ENCODE measurements around the gene FCHSD2.
"Not testable (repeated sequence)": the region's sequence is repeated elsewhere in the genome, so short reads cannot be mapped to it uniquely, and the experiment has no call there.

The FCHSD2 gene

DNA sequence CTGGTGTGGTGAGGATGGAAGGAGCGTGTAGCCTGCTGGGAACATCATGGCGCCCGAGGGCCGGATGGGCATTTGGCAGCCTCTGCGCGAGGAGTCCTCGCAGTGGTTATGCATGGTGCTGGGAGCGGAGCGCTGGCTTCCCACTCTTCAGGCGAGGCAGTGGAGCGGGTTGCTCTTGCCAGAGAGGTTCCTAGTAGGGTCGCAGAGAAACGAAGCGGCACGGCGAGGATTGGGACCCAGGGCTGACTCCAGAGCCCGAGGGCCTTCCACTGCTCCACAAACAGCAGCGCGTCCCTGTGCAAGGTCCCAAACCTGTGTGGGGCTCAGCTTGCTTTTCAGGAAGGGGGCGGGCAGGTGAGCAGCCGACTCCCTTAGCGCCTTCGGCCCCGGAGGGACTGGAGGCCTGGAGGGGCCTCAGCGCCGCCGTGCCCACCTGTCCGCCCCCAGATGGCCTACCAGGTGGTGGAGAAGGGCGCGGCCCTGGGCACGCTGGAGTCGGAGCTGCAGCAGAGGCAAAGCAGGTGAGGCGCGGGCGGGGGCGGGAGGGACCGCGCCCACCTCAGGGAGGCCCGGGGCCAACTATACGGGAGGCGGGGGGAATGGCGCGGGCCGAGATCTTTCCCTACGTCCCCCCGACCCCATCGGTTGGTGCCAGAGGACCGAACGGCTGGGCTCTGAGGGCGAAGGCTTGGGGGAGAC is 320.7 kb downstream of the FCHSD2 start:
- DNase-seq (ENCODE audit: low read depth in 2 of 2) = no peak

DNA sequence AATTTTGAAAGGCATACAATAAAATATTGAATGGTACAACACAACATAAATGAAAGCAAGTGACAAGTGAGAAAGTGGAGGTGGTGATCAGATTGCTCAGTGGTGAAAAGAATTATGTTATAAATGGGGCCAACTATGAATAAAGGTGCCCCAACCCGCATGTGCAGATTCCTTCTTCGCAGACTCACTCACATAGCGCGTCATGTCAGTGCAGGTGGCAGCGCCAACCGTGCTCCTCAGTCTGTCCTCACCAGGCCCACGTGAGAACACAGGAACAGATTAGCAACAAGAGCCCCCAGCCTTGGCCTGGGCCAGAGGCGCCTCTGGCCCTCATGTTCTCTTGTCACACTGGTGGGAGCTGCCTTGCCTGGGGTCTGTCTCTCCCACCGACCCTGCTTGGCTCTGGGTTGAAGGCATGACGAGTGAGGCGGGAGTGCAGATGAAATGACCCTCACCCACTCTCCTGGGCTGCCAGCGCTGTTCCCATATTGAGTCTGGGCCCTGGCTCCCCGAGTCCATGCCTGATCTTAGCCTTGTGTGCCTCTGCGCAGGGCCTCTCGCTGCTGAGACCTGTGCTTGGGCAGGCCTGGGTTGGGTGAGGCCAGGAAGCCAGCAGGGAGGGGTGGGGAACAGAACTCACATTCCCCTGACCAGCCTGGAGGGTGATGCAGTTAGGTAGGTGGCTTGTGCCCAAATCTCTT is 321.5 kb downstream of the FCHSD2 start:
- DNase-seq (ENCODE audit: low read depth in 2 of 2) = no peak

DNA sequence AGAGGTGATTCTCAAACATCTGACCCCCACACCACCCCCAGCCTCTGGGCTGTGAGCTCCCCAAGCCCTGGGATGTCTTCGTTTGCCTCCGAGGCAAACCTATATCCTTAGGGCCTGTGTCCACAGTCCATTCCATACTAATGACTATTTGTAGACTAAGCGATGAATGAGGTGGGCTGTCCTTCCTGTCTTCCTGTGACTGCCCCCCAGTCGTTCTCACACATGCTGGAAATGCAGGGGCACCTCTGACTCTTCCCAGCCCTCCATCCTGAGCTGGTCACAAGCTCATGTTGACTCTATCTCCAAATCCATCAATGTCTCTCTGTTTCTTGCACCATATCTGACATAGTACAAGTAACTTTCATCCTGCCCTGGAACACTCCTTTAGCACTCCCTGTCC is 323.1 kb downstream of the FCHSD2 start:
- DNase-seq (ENCODE audit: low read depth in 2 of 2) = no peak

DNA sequence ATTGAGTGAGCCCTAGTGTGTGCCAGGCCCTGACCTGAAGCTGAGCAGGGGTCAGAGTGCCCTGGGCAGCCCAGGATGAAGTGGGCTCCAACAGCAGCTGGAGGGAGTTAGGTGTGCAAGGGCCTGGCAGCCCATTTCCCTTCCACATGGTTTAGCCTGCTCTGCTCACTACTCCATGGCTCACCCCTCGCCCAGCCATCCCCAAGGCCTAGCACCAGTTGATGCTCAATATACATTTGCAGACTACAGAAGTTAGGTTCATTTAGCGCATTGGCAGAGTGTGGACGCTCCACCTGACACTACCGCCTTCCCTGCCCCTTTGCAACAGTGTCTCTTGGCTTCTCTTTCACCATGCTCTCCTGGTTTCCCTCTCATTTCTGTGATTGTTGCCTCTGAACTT is 324.2 kb downstream of the FCHSD2 start:
- DNase-seq (ENCODE audit: low read depth in 2 of 2) = no peak

DNA sequence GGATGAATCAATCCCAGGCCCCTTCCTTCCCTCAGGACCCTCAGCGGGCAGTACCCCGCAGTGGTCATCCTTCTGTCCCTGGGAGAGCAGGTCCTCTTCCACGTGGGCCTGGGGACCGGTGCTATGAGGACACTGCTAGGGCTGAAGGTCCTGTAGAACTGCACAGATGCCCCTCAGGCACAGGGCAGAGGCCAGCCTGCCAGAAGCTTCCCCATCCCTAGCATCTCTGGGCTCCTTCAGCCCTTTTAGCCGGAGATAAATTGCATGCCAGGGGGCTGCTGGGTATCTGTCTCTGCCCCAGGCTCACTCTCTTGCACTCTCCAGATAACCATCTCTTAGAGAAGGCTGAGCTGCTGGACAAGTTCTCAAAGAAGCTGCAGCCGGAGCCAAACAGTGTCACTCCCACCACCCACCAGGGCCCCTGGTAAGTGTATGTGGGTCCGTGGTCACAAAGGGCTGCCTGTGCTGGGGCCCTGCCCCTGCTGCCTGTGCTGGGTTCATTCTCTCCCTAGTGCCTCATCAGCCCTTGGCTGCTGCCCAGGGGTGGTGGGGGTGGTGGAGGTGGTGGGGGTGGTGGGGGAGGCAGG is 325.6 kb downstream of the FCHSD2 start:
- no peak for DNase-seq (ENCODE audit: low read depth in 2 of 2)

DNA sequence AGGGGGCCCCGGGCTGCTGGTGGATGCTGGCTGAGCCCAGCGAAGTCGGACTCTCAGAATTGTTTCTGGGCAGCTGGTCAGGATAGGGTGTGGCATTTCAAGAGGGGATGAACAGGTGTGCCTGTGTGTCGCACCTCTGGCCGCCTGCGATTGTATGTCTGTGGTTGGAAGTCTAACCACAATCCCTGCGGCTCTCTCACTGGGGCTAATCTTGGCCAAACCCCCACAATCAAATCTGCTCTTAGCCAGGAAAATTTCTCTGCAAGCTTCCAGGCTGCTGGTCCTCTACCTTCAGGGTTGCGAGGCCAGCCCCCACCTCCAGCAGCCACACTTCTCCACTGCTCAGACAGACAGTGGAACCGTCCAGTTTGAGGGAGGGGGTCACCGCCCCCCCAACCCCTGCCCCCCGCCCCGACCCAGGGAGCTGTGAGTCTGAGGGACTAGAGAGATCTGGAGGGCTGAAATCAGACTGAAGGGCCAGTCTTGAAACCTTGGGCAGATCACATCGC is 327.0 kb downstream of the FCHSD2 start:
- no peak for DNase-seq (ENCODE audit: low read depth in 2 of 2)

DNA sequence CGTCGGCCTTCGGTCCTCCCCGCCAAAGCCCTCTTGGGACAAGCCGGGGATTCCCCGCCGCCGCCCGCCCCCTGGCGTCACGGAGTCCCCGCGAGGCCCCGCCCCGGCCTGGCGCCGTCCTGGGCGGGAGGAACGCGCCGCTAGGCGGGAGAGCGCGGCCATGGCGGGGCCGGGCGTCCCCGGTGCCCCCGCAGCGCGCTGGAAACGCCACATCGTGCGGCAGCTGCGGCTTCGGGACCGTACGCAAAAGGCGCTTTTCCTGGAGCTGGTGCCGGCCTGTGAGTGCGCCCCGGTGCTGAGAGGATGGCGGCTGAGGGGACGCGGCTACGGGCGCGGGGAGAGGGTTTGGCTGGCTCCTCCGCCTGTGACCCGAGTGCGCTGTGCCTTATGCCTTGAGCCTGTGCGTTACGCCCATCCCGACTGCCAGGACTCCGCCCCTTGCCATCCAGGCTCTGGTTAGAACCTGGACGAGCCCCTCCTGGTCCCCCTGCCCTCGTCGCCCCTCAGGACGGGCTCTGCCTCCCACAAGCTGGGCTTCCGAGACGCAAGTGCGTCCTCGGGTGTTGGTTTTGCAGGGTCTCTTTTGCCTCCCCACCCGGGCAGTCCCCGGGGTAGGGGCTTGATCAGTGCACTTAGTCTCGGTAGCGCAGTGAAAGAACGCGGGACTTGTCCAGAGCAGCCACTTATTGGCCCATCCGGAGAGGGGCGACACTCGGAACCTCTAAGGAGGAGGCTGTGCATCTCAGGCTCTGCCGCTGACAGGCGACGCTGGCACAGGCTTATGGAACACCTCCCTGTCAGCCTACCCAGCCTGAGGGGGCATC is 327.6 kb downstream of the FCHSD2 start, which contains the start of gene ATG16L2:
Gene ATG16L2 (plus strand): TSS at position 126 of the 824 bp plus-strand sequence. CDS start 35 bp downstream, at position 161.
- DNase-seq (ENCODE audit: low read depth in 2 of 2) = peak; percentile 74 to 88

DNA sequence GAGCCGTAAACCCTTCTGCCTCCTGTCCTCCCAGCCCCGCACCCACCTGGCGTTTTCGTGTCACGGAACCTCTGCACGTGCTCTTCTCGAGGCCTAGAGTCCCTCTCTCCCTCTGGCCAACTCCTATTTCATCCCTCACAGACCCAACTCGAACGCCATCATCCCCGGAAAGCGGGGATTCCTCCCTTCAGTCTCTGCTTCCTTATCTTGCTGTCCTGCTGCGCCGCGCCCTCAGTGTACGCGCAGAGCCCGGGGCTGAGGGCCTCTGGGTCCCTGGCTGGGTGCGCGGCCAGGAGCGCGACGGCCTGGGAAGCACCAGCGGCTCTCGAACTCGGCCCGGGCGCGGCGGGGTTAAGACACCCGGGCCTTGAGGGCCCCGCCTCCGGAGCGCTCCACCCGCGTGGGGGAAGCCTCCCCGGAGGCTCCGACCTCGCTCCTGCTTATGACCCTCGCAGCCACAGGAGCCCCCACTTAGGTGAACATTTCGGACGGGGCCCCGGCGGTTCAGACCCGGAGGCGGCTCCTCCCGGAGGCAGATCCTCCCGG is 328.3 kb downstream of the FCHSD2 start:
- peak in 1 of 2 donors; percentile 80 for DNase-seq (ENCODE audit: low read depth in 2 of 2)

DNA sequence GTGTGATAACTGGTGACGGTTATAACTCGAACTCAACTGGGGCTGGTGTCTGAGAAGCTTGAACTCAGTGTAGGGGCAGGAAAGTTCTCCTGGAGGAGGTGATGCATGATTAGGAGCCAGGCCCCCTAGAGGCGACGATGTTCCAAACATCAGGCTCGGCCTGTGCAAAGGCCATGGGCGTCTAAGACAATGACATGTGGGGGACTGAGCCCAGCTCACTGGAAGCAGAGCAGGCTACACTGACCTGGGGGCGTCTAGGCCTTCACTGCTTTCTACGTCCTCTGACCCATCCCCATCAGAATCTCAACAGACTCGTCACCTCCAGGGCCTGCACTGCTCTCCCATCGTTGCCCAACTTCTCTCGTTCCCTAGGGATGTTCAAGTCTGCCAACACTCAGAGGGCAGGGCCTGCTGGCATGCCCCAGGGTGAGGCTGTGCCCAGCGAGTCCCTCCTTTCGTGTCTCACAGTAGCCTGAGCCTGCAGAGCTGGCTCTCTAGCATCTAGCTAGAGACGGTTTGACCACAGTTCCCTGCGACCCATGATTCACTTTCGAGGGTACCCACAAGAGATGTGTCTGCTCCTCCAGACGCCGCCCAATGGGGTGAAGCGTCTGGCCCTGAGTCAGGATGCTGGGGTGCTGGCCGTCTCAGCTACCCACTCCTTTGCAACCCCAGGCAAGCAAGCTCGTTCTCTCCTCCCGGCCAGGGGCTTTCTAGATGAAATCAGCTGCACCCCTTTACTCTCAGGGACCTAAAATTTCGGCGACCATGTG is 329.0 kb downstream of the FCHSD2 start:
- DNase-seq (ENCODE audit: low read depth in 2 of 2) = peak; percentile 64 to 72

DNA sequence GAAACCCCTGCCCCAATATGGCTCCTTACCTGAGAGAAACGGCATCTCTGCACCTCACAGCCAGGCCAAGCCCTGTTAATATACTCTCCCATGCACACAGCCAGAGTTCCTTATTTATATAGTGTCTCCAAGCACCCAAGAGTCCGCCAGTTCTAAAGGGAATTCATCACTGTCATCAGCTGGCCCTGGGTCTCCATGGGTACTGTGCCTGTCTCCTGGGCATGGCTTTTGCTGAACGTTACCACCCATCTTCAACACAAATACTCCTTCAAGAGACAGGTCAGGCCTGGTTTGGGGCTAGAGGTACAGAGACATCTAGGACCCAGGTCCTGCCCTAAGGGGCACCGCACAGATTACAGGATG is 329.5 kb downstream of the FCHSD2 start:
- DNase-seq (ENCODE audit: low read depth in 2 of 2) = no peak

DNA sequence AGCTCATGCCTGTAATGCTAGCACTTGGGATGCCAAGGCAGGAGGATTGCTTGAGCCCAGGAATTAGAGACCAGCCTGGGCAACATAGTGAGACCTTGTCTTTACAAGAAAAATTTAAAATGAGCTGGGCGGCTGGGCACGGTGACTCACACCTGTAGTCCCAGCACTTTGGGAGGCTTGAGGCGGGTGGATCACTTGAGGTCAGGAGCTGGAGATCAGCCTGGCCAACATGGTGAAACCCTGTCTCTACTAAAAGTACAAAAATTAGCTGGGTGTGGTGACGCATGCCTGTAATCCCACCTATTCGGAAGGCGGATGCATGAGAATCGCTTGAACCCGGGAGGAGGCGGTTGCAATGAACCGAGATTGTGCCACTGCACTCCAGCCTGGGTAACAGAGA is 330.4 kb downstream of the FCHSD2 start:
- DNase-seq (ENCODE audit: low read depth in 2 of 2) = not testable (repeated sequence)

DNA sequence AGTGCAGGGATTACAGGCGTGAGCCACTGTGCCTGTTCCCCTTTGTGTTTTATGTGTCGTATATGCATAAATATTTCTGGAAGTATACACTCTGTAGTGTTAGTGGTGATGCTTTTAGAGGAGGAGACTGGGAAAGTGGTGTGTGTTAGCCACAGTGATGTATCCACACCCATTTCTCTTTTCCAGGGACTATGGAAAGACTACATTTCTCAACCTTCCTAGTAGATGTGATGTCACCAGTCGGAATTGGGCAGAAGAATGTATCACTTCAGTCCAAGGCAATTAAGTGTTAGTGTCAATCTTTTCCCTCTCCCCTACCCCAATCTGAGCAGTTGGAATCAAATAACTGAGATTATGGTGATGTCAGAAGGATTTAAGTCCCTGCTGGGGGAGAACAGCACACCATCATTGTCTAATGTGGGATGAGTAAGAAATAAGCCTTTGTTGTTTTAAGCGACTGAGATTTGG is 333.8 kb downstream of the FCHSD2 start:
- no peak for DNase-seq (ENCODE audit: low read depth in 2 of 2)

DNA sequence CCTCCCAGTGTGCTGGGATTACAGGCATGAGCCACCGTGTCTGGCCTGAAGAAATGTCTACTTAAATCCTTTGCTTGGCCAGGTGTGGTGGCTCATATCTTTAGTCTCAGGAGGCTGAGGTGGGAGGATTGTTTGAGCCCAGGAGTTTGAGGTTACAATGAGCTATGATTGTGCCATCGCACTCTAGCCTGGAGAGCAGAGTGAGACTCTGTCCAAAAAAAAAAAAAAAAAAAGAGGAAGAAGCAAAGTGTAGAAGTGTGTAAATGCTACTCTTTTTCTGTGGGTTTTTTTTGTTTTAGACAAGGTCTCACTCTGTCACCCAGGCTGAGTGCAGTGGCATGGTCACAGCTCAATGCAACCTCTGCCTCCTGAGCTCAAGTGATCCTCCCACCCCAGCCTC is 334.3 kb downstream of the FCHSD2 start:
- DNase-seq (ENCODE audit: low read depth in 2 of 2) = no peak

DNA sequence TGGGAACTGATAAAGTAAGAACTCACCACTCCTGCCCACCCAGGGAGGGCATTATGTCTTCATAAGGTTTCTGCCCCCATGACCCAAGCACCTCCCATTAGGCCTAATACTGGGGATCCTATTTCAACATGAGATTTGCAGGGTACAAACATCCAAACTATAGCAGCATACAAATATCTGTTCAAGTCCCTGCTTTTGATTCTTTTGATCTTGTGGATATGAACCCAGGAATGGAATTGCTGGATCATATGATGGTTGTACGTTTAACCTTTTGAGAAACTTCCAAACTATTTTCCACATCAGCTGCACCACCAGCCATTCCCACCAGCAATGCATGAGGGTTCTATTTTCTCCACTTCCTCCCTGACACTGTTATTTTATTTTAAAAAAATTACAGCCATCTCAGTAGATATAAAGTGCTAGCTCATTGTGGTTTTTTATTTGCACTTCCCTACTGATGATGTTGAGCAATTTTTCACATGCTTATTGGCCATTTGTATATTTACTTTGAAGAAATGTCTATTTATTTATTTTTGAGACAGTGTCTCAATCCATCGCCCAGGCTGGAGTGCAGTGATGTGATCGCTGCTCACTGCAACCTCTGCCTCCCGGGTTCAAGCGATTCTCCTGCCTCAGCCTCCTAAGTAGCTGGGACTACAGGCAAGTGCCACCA is 335.0 kb downstream of the FCHSD2 start:
- no peak for DNase-seq (ENCODE audit: low read depth in 2 of 2)

DNA sequence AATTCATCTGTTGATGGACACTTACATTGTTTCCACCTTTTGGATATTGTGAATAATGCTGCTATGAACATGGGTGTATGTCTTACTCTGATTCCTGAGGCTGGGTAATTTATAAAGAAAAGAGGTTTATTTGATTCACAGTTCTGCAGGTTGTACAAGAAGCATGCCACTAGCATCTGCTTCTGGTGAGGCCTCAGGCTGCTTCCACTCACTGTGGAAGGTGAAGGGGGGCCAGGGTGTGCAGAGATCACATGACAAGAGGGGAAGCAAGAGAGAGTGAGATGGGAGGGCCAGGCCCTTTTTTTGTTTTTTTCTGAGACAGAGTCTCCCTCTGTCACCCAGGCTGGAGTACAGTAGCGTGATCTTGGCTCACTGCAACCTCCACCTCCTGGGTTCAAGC is 335.7 kb downstream of the FCHSD2 start:
- not testable (repeated sequence) for DNase-seq (ENCODE audit: low read depth in 2 of 2)

DNA sequence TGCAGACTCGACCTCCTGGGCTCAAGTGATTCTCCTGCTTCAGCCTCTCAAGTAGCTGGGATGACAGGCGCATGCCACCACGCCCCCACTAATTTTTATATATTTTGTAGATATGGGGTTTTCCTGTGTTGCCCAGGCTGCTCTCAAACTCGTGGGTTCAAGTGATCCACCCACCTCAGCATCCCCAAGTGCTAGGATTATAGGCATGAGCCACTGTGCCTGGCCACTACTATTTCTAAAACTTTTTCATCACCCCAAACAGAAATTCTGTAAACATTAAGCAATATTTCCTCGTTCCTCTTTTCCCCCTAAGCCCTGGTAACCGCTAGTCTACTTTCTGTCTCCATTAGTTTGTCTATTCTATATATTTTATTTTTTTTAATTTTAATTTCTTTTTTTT is 336.9 kb downstream of the FCHSD2 start:
- no peak for DNase-seq (ENCODE audit: low read depth in 2 of 2)

DNA sequence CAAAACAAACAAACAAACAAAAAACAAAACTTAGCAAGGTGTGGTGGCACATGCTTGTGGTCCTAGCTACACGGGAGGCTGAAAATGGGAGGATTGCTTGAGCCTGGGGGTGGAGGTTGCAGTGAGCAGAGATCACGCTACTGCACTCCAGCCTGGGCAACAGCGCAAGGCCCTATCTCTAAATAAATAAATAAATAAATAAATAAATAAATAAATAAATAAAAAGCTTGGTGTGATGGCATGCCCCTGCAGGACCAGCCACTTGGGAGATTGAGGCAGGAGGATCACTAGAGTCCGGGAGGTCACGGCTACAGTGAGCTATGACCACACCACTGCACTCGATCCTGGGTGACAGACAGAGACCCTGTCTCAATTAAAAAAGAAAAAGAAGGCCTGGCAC is 339.3 kb downstream of the FCHSD2 start:
- no peak for DNase-seq (ENCODE audit: low read depth in 2 of 2)

DNA sequence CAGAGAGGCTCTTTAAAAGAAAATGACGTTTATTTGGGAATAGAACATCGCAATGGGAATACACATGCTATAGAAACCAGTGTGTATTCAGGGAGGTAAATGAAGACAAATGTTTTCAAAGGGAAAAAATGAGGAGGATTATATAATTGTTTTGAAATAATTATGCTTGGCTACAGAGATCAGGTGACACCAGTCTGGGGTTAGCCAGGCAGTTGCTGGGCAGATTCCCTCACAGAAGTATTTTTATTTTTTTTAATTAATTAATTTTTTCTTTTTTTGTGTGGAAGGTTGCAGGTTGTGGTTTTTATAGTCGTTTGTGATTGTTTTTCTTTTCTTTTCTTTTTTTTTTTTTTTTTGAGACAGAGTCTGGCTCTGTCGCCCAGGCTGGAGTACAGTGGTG is 342.7 kb downstream of the FCHSD2 start:
- DNase-seq (ENCODE audit: low read depth in 2 of 2) = no peak

DNA sequence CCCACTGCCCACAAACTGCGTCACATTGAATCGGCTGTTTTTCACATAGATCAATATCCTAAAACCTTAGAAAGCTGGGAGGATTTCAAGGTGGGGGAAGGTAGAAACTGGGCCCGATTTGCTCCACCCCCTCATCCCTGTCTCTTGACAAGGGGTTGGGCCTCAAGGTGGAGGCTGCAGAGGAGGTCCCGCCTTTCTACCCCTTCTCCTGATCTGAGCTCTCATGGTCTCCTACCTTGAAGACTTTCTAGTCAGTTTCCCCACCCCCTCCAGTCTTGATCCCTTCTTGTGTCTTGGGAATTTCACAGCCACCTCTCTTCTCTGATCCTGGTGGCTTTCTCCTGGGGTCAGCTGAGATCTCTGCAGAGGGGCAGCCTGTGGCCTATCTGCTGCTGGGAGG is 343.8 kb downstream of the FCHSD2 start:
- DNase-seq (ENCODE audit: low read depth in 2 of 2) = no peak
